Endothelial cell (in vitro differentiated cells): ENCODE results near the gene FAM219A. TPM values are rescaled to one million over a fixed set of nuclear protein-coding genes. Genes with fewer than 3 reads are reported as not detected.
"Not testable (repeated sequence)": the region's sequence is repeated elsewhere in the genome, so short reads cannot be mapped to it uniquely, and the experiment has no call there.

Experiments used
- DNase-seq: peaks from one replicate; pipeline ENCODE4 v3.0.0; 2021; ENCODE audit warnings: low spot score
- H3K27ac Mint-ChIP-seq: one replicate; pipeline ENCODE4 v1.8.0; 2021; ENCODE audit warnings: mixed read lengths, inconsistent platforms; ENCODE audit not compliant: unreplicated experiment
- H3K27me3 Mint-ChIP-seq: one replicate; pipeline ENCODE4 v1.8.0; 2021; ENCODE audit warnings: mild to moderate bottlenecking, moderate library complexity, mixed read lengths, inconsistent platforms; ENCODE audit not compliant: unreplicated experiment
- H3K36me3 Mint-ChIP-seq: one replicate; pipeline ENCODE4 v1.8.0; 2021; ENCODE audit warnings: mild to moderate bottlenecking, low read depth, mixed read lengths, inconsistent platforms; ENCODE audit not compliant: unreplicated experiment
- H3K4me1 Mint-ChIP-seq: one replicate; pipeline ENCODE4 v1.8.0; 2021; ENCODE audit warnings: mild to moderate bottlenecking, mixed read lengths, inconsistent platforms; ENCODE audit not compliant: unreplicated experiment
- H3K4me3 Mint-ChIP-seq: one replicate; pipeline ENCODE4 v1.8.0; 2021; ENCODE audit warnings: mild to moderate bottlenecking, mixed read lengths, inconsistent platforms; ENCODE audit not compliant: unreplicated experiment
- H3K9me3 Mint-ChIP-seq: one replicate; pipeline ENCODE4 v1.8.0; 2021; ENCODE audit warnings: mixed read lengths, inconsistent platforms; ENCODE audit not compliant: unreplicated experiment
- total RNA-seq: library from RNA; stranded (reverse); fragmentation: NEBNext Ultra II Directional; extraction: Animal tissue kit (Norgen Biotek cat#: 25700); gene quantifications from one replicate; pipeline ENCODE4 v1.2.1, GENCODE V29; 2021; ENCODE audit not compliant: unreplicated experiment
- TF ChIP-seq, protein P1 (sequence below): fragments of 200-600 bp; sonication (generic); IDR thresholded peaks from one replicate; pipeline ENCODE4 v1.5.0; 2021; ENCODE audit warnings: antibody characterized with exemption; ENCODE audit not compliant: unreplicated experiment

Gene FAM219A
- total RNA-seq, 1 donor from 2014 or later, result 55.3 TPM

DNA sequence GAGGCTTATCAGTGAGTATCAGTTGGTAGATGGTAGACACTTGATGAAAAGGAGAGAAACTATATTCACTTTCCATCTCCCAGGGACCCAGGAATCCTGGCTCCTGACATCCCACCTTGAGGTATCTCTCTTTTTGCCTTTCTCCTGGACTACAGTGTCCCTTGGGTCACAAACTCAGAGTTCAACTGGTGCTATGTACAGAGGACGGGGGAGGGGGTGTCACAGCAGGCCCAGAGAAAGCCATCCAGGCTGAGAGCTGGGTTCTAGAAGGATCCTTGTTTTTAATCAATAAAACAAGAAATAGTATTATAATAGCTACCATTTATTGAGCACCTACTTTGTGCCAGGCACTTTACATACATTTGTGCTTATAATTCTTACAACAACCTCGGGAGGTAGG, 92.0 kb downstream of the FAM219A start:
- peaks cover 11% of the 10 kb centered on the region for H3K27me3 Mint-ChIP-seq
- H3K4me3 Mint-ChIP-seq, result peak overlapping the region; percentile 75
- TF ChIP-seq, protein P1, sequence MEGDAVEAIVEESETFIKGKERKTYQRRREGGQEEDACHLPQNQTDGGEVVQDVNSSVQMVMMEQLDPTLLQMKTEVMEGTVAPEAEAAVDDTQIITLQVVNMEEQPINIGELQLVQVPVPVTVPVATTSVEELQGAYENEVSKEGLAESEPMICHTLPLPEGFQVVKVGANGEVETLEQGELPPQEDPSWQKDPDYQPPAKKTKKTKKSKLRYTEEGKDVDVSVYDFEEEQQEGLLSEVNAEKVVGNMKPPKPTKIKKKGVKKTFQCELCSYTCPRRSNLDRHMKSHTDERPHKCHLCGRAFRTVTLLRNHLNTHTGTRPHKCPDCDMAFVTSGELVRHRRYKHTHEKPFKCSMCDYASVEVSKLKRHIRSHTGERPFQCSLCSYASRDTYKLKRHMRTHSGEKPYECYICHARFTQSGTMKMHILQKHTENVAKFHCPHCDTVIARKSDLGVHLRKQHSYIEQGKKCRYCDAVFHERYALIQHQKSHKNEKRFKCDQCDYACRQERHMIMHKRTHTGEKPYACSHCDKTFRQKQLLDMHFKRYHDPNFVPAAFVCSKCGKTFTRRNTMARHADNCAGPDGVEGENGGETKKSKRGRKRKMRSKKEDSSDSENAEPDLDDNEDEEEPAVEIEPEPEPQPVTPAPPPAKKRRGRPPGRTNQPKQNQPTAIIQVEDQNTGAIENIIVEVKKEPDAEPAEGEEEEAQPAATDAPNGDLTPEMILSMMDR, result no peak
- no peak for DNase-seq
- peaks cover 44% of the 10 kb centered on the region for H3K4me1 Mint-ChIP-seq
- peaks cover 14% of the 10 kb centered on the region for H3K9me3 Mint-ChIP-seq
- H3K36me3 Mint-ChIP-seq, result peaks cover 50% of the 10 kb centered on the region
- H3K27ac Mint-ChIP-seq, result no peak overlapping the region

DNA sequence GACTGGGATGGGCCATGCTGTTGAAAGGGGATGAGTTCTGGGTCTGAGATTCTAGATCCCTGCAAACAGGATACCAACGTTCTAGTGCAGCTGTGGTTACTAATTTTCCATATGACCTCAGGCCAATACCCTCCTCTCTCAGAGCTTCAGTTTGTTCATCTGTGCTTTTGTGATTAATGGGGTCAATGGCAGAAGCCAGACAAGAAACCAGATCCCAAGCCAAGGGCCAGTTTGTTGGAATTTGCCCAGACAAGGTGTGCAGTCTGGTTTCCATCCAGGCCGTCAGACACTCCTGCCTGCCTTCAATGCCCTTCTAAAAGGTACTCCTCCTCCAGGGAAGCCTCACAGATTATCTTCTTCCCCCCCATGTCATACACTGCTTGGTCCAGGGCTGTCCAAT, 93.1 kb downstream of the FAM219A start:
- Mint-ChIP-seq H3K27ac (peak overlapping the region; percentile 100), H3K27me3 (peaks cover 9% of the 10 kb centered on the region), H3K4me3 (no peak overlapping the region), H3K36me3 (peaks cover 40% of the 10 kb centered on the region), H3K4me1 (peaks cover 44% of the 10 kb centered on the region), H3K9me3 (peaks cover 14% of the 10 kb centered on the region)
- no peak for DNase-seq
- TF ChIP-seq, protein P1, result no peak

DNA sequence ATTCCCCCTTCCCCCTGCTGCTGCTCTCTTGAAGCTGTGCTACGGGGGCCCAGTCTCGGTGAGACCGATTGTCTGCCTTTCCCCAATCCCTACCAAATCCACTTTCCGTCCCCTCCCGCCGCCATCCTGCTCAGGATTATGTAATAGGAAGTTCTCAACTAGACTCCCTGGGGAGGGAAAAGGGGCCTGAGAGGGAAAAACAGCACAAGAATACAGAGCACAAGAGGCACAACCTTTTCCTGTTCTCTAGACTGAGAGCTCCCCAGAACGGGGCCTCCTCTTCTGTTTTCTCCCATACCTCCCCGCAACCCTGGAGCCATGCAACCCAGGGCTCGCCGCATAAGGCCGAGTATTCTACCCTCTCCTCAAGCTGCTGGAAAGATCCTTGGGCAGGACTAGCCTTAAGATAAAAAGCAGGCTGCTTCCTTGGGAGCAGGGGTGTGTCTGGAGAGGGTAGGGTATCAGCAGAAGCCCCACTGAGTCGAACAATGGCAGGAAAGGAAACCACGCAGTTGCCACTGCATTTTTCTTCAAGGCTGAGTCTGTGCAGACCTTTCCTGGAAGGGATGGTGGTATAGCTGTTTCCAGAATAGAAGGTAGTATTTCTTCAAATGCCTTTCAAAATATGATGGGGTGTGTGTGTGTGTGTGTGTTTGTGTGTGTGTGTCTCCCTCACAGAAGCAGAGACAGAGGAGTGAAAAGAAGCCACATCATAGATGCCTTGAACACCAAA, 94.6 kb downstream of the FAM219A start:
- peaks cover 37% of the 10 kb centered on the region for H3K4me1 Mint-ChIP-seq
- H3K9me3 Mint-ChIP-seq, result peaks cover 11% of the 10 kb centered on the region
- H3K36me3 Mint-ChIP-seq, result peaks cover 25% of the 10 kb centered on the region
- H3K4me3 Mint-ChIP-seq, result peak overlapping the region; percentile 84
- peak; percentile 69 for DNase-seq
- peaks cover 6% of the 10 kb centered on the region for H3K27me3 Mint-ChIP-seq
- peak overlapping the region; percentile 100 for H3K27ac Mint-ChIP-seq
- TF ChIP-seq, protein P1, result no peak

DNA sequence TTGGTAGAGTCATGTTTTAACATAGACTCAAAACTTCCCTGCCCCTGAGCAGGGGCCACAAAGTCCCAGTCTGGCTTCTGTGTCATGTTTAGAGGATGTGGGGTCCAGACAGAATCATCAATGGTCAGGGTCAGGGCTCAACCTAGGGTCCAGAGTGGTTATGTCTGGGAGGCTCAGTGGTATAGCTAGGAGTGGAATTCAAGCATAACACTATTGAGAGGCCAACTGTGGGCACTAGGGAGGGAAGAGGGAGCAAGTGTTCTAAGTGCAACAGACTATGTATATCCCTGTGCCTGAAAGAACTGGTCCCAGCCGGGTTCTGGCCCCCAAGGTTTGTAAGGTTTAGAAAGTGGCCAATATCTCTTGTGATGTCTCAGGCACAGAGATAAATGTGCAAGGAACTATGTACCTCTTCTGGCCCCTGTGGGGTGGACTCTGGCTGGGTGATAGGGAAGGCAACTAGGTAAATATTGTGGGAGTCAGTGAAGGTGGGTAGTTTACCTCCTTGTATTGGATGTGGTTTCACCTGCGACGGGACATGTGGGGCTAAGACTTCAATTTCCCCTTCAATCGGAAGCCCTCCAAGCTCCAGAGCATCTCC, 95.7 kb downstream of the FAM219A start:
- peaks cover 6% of the 10 kb centered on the region for H3K27me3 Mint-ChIP-seq

DNA sequence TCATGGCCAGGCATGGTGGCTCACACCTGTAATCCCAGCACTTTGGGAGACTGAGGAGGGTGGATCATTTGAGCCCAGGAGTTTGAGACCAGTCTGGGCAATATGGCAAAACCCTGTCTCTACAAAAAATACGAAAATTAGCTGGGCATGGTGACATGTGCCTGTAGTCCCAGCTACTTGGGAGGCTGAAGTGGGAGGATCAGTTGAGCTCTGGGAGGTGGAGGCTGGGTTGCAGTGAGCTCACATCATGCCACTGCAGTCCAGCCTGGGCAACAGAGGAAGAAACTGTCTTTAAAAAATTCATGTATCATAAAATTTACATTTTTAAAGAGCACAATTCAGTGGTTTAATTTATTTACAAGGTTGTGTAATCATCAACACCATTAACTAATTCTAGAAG, 105.4 kb downstream of the FAM219A start:
- not testable (repeated sequence) for H3K27me3 Mint-ChIP-seq, H3K4me3 Mint-ChIP-seq, H3K27ac Mint-ChIP-seq, DNase-seq, H3K4me1 Mint-ChIP-seq, H3K9me3 Mint-ChIP-seq
- peaks cover 19% of the 10 kb centered on the region for H3K36me3 Mint-ChIP-seq

More for the DNA sequence above, 95.7 kb downstream of the FAM219A start:
- peaks cover 19% of the 10 kb centered on the region for H3K36me3 Mint-ChIP-seq
- peaks cover 37% of the 10 kb centered on the region for H3K4me1 Mint-ChIP-seq
- no peak overlapping the region for H3K4me3 Mint-ChIP-seq
- peaks cover 7% of the 10 kb centered on the region for H3K9me3 Mint-ChIP-seq
- TF ChIP-seq, protein P1, result no peak
- H3K27ac Mint-ChIP-seq, result peak overlapping the region; percentile 100
- DNase-seq, result no peak

DNA sequence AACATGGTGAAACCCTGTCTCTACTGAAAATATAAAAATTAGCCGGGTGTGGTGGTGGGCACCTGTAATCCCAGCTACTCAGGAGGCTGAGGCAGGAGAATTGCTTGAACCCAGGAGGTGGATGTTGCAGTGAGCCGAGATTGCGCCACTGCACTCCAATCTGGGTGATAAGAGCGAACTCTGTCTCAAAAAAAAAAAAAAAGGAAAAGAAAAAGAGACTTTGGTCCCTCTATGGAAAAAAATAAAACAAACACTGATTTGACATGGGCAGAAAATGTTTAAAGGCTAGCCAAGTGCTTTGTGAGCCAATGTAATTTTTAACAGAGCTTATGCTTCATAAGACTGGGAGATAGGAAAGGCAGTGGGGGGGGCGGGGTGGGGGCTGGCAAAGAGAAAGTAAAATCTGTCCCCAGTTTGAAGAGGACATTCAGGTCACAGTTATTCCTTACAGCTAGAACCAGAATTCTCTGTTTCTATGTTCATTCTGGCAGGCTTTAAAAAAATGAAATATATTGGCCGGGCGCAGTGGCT, 106.2 kb downstream of the FAM219A start:
- not testable (repeated sequence) for H3K4me3 Mint-ChIP-seq, H3K9me3 Mint-ChIP-seq, H3K4me1 Mint-ChIP-seq, H3K27ac Mint-ChIP-seq, DNase-seq, H3K27me3 Mint-ChIP-seq
- peaks cover 13% of the 10 kb centered on the region for H3K36me3 Mint-ChIP-seq
